ENCODE results near the gene INSRR.

GRCh38 chr1:156836892-156837291 is 22.0 kb downstream of the INSRR start:
- TF ChIP-seq BRF2 (IDR thresholded peaks at IDR 0.05; ENCODE audit: borderline replicate concordance, insufficient read depth, insufficient read length), result no peak
- TF ChIP-seq, protein P1, sequence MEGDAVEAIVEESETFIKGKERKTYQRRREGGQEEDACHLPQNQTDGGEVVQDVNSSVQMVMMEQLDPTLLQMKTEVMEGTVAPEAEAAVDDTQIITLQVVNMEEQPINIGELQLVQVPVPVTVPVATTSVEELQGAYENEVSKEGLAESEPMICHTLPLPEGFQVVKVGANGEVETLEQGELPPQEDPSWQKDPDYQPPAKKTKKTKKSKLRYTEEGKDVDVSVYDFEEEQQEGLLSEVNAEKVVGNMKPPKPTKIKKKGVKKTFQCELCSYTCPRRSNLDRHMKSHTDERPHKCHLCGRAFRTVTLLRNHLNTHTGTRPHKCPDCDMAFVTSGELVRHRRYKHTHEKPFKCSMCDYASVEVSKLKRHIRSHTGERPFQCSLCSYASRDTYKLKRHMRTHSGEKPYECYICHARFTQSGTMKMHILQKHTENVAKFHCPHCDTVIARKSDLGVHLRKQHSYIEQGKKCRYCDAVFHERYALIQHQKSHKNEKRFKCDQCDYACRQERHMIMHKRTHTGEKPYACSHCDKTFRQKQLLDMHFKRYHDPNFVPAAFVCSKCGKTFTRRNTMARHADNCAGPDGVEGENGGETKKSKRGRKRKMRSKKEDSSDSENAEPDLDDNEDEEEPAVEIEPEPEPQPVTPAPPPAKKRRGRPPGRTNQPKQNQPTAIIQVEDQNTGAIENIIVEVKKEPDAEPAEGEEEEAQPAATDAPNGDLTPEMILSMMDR (IDR thresholded peaks at IDR 0.05 in 2 of 3, conservative IDR thresholded peaks at IDR 0.05 in 1 of 3; ENCODE audit: insufficient read depth in 2 of 3, low read depth in 1 of 3, low read length in 3 of 3), result no peak
- TF ChIP-seq UBTF (IDR thresholded peaks at IDR 0.05; ENCODE audit: borderline replicate concordance in 1 of 2, low read depth in 2 of 2, low read length in 2 of 2), result no peak
- no peak for TF ChIP-seq TAF1 (IDR thresholded peaks at IDR 0.05; ENCODE audit: control insufficient read depth, extremely low read depth, insufficient read depth, low read length, severe bottlenecking)
- TF ChIP-seq ELF1 (tag; IDR thresholded peaks at IDR 0.05), result no peak

Data from K562 (cell line).